ENCODE results near the gene RHOBTB1.
"Not testable (repeated sequence)": the region's sequence is repeated elsewhere in the genome, so short reads cannot be mapped to it uniquely, and the experiment has no call there.

The RHOBTB1 gene

DNA sequence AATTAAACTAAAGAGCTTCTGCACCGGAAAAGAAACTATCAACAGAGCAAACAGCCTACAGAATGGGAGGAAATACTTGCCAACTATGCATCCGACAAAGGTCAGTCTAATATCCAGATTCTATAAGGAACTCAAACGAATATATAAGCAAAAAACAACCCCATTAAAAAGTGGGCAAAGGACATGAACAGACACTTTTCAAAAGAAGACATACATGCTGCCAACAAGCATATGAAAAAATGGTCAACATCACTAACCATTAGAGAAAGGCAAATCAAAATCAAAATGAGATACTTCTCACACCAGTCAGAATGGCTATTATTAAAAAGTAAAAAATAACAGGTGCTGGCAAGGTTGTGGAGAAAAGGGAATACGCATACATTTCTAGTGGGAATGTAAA is 111.8 kb downstream of the RHOBTB1 start:
- no CpG with 5 or more reads among the region's 4 CpGs for WGBS (ENCODE audit: extremely low coverage, insufficient coverage, insufficient read length)
- H3K79me1 ChIP-seq (ENCODE audit: low read length); H3K9me3 ChIP-seq (ENCODE audit: insufficient read depth, low read depth, low read length); H2AK5ac ChIP-seq (ENCODE audit: low read length); H3K79me2 ChIP-seq (ENCODE audit: control insufficient read depth, insufficient read depth, low read length, poor library complexity); H3K23ac ChIP-seq (ENCODE audit: low read length); H3K14ac ChIP-seq (ENCODE audit: low read length); H3K9ac ChIP-seq (ENCODE audit: low read length); H3K36me3 ChIP-seq (ENCODE audit: control insufficient read depth in 1 of 2, insufficient read depth in 2 of 2, low read length in 2 of 2); H3K4me2 ChIP-seq (ENCODE audit: low read length); DNase-seq; H3K4me1 ChIP-seq (ENCODE audit: control insufficient read depth in 1 of 2, insufficient read depth in 2 of 2, low read length in 2 of 2); H3K4me3 ChIP-seq (ENCODE audit: low read depth, low read length); H2BK5ac ChIP-seq (ENCODE audit: low read depth, low read length, poor library complexity); H3K18ac ChIP-seq (ENCODE audit: low read length); H3K4ac ChIP-seq (ENCODE audit: low read depth, low read length); H2BK120ac ChIP-seq (ENCODE audit: insufficient read depth, low read length, poor library complexity); H2AFZ ChIP-seq (ENCODE audit: insufficient read depth, low read length, poor library complexity); H4K91ac ChIP-seq (ENCODE audit: low read depth, low read length); H3K27me3 ChIP-seq (ENCODE audit: insufficient read depth, low read length); H3K27ac ChIP-seq (ENCODE audit: low read depth, low read length); H4K12ac ChIP-seq (ENCODE audit: low read depth, low read length); H4K8ac ChIP-seq (ENCODE audit: low read depth, low read length); H2BK12ac ChIP-seq (ENCODE audit: low read length): not testable (repeated sequence)

- Histone ChIP-seq H3K14ac (ENCODE audit: low read length) (no peak overlapping the region), H3K4me1 (ENCODE audit: control insufficient read depth in 1 of 2, insufficient read depth in 2 of 2, low read length in 2 of 2) (peaks cover 0 to 7% of the 10 kb centered on the region in 2 experiments), H4K8ac (ENCODE audit: low read depth, low read length) (peak overlapping the region; percentile 56), H3K23ac (ENCODE audit: low read length) (no peak overlapping the region), H2AFZ (ENCODE audit: insufficient read depth, low read length, poor library complexity) (no peak overlapping the region), H3K4ac (ENCODE audit: low read depth, low read length) (no peak overlapping the region), H3K27ac (ENCODE audit: low read depth, low read length) (peak overlapping the region; percentile 90), H3K4me2 (ENCODE audit: low read length) (no peak overlapping the region), H3K27me3 (ENCODE audit: insufficient read depth, low read length) (no peaks in the 10 kb centered on the region), H3K79me1 (ENCODE audit: low read length) (no peaks in the 10 kb centered on the region), H3K9ac (ENCODE audit: low read length) (no peak overlapping the region), H3K18ac (ENCODE audit: low read length) (no peak overlapping the region), H4K12ac (ENCODE audit: low read depth, low read length) (no peak overlapping the region), H3K9me3 (ENCODE audit: insufficient read depth, low read depth, low read length) (no peaks in the 10 kb centered on the region), H2BK5ac (ENCODE audit: low read depth, low read length, poor library complexity) (no peak overlapping the region), H4K91ac (ENCODE audit: low read depth, low read length) (no peak overlapping the region), H3K4me3 (ENCODE audit: low read depth, low read length) (no peak overlapping the region), H2AK5ac (ENCODE audit: low read length) (no peak overlapping the region), H2BK12ac (ENCODE audit: low read length) (peak overlapping the region; percentile 79), H3K79me2 (ENCODE audit: control insufficient read depth, insufficient read depth, low read length, poor library complexity) (no peaks in the 10 kb centered on the region), H3K36me3 (ENCODE audit: control insufficient read depth in 1 of 2, insufficient read depth in 2 of 2, low read length in 2 of 2) (no peaks in the 10 kb centered on the region), H2BK120ac (ENCODE audit: insufficient read depth, low read length, poor library complexity) (no peak overlapping the region)
- no peak for DNase-seq
- WGBS (ENCODE audit: extremely low coverage, insufficient coverage, insufficient read length): no CpG with 5 or more reads among the region's 1 CpG
Measured at GRCh38 chr10:60828489-60828852, 115.5 kb downstream of the RHOBTB1 start.

DNA sequence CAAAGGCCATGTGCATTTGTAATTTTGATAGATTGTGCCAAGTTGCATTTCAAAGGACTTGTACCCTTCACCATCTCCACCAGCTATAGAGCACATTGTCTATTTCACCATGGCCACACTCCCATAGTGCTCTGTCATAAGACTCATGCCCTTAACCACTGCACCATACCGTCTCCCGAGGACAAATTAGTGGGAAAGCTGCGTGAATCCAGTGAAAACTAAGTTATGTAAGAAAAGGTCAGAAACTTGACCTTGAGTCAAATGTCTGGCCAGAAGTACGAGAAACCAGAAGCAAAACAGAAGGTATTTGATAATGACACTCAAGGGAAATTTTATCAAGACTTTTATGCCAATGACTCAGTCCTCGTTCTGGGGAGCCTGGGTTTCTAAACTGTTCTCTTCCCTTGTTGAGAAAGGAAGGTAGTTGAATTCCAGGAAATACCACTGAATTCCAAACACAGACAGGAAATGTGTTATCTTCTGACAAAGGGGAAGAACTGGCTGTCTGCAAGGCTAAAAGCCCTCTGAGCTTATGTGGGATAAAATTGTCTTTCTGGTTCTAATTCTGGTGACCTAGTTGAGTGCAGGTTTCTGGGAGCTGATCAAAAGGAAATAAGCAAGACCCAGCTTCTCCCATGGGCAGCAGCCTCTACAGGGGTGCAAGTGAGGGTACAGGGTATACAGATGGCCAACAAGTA is 116.0 kb downstream of the RHOBTB1 start:
- no peak overlapping the region for H2BK120ac ChIP-seq (ENCODE audit: insufficient read depth, low read length, poor library complexity)
- H3K23ac ChIP-seq (ENCODE audit: low read length): no peak overlapping the region
- DNase-seq: peak in 1 of 2 donors; percentile 20
- no peak overlapping the region for H3K4ac ChIP-seq (ENCODE audit: low read depth, low read length)
- no peak overlapping the region for H2BK5ac ChIP-seq (ENCODE audit: low read depth, low read length, poor library complexity)
- no peak overlapping the region for H3K9ac ChIP-seq (ENCODE audit: low read length)
- H3K27ac ChIP-seq (ENCODE audit: low read depth, low read length): peak overlapping the region; percentile 90
- H4K91ac ChIP-seq (ENCODE audit: low read depth, low read length): no peak overlapping the region
- H3K79me1 ChIP-seq (ENCODE audit: low read length): no peaks in the 10 kb centered on the region
- H2AFZ ChIP-seq (ENCODE audit: insufficient read depth, low read length, poor library complexity): no peak overlapping the region
- no peak overlapping the region for H3K4me3 ChIP-seq (ENCODE audit: low read depth, low read length)
- H3K14ac ChIP-seq (ENCODE audit: low read length): no peak overlapping the region
- H3K4me2 ChIP-seq (ENCODE audit: low read length): no peak overlapping the region
- no CpG with 5 or more reads among the region's 5 CpGs for WGBS (ENCODE audit: extremely low coverage, insufficient coverage, insufficient read length)
- no peaks in the 10 kb centered on the region for H3K79me2 ChIP-seq (ENCODE audit: control insufficient read depth, insufficient read depth, low read length, poor library complexity)
- H2AK5ac ChIP-seq (ENCODE audit: low read length): no peak overlapping the region
- peak overlapping the region; percentile 56 for H4K8ac ChIP-seq (ENCODE audit: low read depth, low read length)
- H3K36me3 ChIP-seq (ENCODE audit: control insufficient read depth in 1 of 2, insufficient read depth in 2 of 2, low read length in 2 of 2): no peaks in the 10 kb centered on the region
- H3K18ac ChIP-seq (ENCODE audit: low read length): no peak overlapping the region
- peak overlapping the region; percentile 79 for H2BK12ac ChIP-seq (ENCODE audit: low read length)
- no peaks in the 10 kb centered on the region for H3K27me3 ChIP-seq (ENCODE audit: insufficient read depth, low read length)
- peaks cover 0 to 7% of the 10 kb centered on the region in 2 experiments for H3K4me1 ChIP-seq (ENCODE audit: control insufficient read depth in 1 of 2, insufficient read depth in 2 of 2, low read length in 2 of 2)
- H4K12ac ChIP-seq (ENCODE audit: low read depth, low read length): no peak overlapping the region
- H3K9me3 ChIP-seq (ENCODE audit: insufficient read depth, low read depth, low read length): no peaks in the 10 kb centered on the region

DNA sequence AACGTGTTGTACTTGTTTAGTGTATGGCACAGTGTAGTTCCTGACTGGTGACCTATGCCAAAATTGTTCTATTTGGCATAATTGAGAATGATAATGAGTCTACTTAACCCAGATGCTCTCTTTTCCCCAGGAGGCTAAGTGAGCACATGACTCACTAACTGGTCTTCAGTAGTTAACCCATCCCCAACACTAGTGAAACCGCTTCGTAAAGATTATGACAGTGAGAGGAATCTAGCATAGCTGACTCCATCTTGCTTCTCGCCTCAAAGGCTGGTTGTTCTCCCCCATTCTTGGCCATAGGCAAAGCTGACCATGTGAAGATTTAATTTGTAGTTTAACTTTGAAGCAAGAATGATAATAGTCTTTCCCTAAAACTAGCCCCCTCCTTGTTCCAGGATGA is 118.5 kb downstream of the RHOBTB1 start:
- Histone ChIP-seq H2BK5ac (ENCODE audit: low read depth, low read length, poor library complexity) (no peak overlapping the region), H3K27ac (ENCODE audit: low read depth, low read length) (no peak overlapping the region), H2BK120ac (ENCODE audit: insufficient read depth, low read length, poor library complexity) (no peak overlapping the region), H2AFZ (ENCODE audit: insufficient read depth, low read length, poor library complexity) (no peak overlapping the region), H2AK5ac (ENCODE audit: low read length) (peak overlapping the region; percentile 30), H3K4me1 (ENCODE audit: control insufficient read depth in 1 of 2, insufficient read depth in 2 of 2, low read length in 2 of 2) (peaks cover 0 to 7% of the 10 kb centered on the region in 2 experiments), H3K4me2 (ENCODE audit: low read length) (no peak overlapping the region), H4K12ac (ENCODE audit: low read depth, low read length) (no peak overlapping the region), H3K79me1 (ENCODE audit: low read length) (no peaks in the 10 kb centered on the region), H3K9me3 (ENCODE audit: insufficient read depth, low read depth, low read length) (no peaks in the 10 kb centered on the region), H3K36me3 (ENCODE audit: control insufficient read depth in 1 of 2, insufficient read depth in 2 of 2, low read length in 2 of 2) (no peaks in the 10 kb centered on the region), H4K8ac (ENCODE audit: low read depth, low read length) (no peak overlapping the region), H3K23ac (ENCODE audit: low read length) (no peak overlapping the region), H3K27me3 (ENCODE audit: insufficient read depth, low read length) (no peaks in the 10 kb centered on the region), H3K4me3 (ENCODE audit: low read depth, low read length) (no peak overlapping the region), H3K79me2 (ENCODE audit: control insufficient read depth, insufficient read depth, low read length, poor library complexity) (no peaks in the 10 kb centered on the region), H3K18ac (ENCODE audit: low read length) (no peak overlapping the region), H4K91ac (ENCODE audit: low read depth, low read length) (no peak overlapping the region), H3K14ac (ENCODE audit: low read length) (no peak overlapping the region), H3K4ac (ENCODE audit: low read depth, low read length) (no peak overlapping the region), H3K9ac (ENCODE audit: low read length) (no peak overlapping the region), H2BK12ac (ENCODE audit: low read length) (peak overlapping the region; percentile 61)
- WGBS (ENCODE audit: extremely low coverage, insufficient coverage, insufficient read length): no CpG with 5 or more reads among the region's 4 CpGs
- no peak for DNase-seq
